ENCODE data around the gene PDXP. TPM values are rescaled to one million over a fixed set of nuclear protein-coding genes. Genes with fewer than 3 reads are reported as not detected.

Gene PDXP
- total and polyA plus RNA-seq, 2 of the 13 experiments (the other 11 are each of a cell fraction or from before 2014, with no cell fraction given) = 58.2 to 70.6 TPM

DNA sequence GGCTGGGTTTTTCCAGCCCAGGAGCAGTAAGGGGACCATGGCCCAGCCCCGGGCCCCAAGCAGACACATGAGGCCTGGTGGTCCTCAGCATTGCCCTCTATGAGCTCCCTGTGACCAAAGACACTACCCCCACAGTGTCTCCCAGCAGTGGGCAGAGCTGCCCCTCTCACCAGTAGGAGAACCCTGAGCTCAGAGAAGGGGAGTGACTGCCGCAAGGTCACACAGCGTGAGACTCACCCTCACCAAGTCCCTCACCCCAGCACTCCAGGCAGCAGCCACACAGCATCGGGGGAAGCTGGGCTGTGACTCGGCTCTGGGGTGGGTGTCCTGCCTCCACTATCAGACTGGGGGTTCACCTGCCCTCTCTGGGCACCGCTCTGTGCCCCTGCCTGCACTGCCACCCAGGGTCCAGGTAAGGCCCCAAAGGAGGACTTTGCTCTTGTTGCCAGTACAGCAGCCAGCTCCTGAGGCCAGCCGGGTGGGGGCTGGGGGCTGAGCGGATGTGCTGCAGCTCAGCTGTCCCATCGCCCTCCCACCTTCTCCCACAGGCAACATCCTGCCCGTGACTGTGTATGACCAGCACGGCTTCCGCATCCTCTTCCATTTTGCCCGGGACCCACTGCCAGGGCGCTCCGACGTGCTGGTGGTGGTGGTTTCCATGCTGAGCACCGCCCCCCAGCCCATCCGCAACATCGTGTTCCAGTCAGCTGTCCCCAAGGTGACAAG, 26.9 kb upstream of the PDXP start (continued):
- TF ChIP-seq TIGD3 (CRISPR knock-in tag; IDR thresholded peaks at IDR 0.05; ENCODE audit: borderline replicate concordance) (0 out of 2 replicates have a peak, but pooled peaks have one; percentile 10), KAT8 (CRISPR knock-in tag; IDR thresholded peaks at IDR 0.05) (no peak), ZFP82 (CRISPR knock-in tag; IDR thresholded peaks at IDR 0.05; ENCODE audit: borderline replicate concordance) (peak; percentile 62; the same call in 1 of the 2 replicates), U2AF2 (IDR thresholded peaks at IDR 0.05; ENCODE audit: low read depth, low read length) (0 out of 2 replicates have a peak, but pooled peaks have one; percentile 37), FOXA1 (IDR thresholded peaks at IDR 0.05) (no peak), FOXA1 (CRISPR knock-in tag; IDR thresholded peaks at IDR 0.05) (0 out of 2 replicates have a peak, but pooled peaks have one; percentile 15), DMTF1 (CRISPR knock-in tag; IDR thresholded peaks at IDR 0.05) (no peak), TEAD3 (CRISPR knock-in tag; optimal IDR thresholded peaks at IDR 0.05; ENCODE audit: borderline replicate concordance) (peak; percentile 4), WIZ (CRISPR knock-in tag; IDR thresholded peaks at IDR 0.05) (no peak), ZNF678 (CRISPR knock-in tag; IDR thresholded peaks at IDR 0.05) (peak; percentile 62; the same call in 1 of the 2 replicates), ZNF230 (CRISPR knock-in tag; IDR thresholded peaks at IDR 0.05) (0 out of 2 replicates have a peak, but pooled peaks have one; percentile 7), ZNF331 (CRISPR knock-in tag; IDR thresholded peaks at IDR 0.05) (peak; percentile 36; the same call in 1 of the 2 replicates)
- TF ChIP-seq, protein P1, sequence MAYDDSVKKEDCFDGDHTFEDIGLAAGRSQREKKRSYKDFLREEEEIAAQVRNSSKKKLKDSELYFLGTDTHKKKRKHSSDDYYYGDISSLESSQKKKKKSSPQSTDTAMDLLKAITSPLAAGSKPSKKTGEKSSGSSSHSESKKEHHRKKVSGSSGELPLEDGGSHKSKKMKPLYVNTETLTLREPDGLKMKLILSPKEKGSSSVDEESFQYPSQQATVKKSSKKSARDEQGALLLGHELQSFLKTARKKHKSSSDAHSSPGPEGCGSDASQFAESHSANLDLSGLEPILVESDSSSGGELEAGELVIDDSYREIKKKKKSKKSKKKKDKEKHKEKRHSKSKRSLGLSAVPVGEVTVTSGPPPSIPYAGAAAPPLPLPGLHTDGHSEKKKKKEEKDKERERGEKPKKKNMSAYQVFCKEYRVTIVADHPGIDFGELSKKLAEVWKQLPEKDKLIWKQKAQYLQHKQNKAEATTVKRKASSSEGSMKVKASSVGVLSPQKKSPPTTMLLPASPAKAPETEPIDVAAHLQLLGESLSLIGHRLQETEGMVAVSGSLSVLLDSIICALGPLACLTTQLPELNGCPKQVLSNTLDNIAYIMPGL (CRISPR knock-in tag; IDR thresholded peaks at IDR 0.05; ENCODE audit: borderline replicate concordance in 1 of 2, low read depth in 1 of 2) = peak in 1 of 2 experiments; percentile 64; a peak in 2 of 4 replicates
- TF ChIP-seq, protein P2, sequence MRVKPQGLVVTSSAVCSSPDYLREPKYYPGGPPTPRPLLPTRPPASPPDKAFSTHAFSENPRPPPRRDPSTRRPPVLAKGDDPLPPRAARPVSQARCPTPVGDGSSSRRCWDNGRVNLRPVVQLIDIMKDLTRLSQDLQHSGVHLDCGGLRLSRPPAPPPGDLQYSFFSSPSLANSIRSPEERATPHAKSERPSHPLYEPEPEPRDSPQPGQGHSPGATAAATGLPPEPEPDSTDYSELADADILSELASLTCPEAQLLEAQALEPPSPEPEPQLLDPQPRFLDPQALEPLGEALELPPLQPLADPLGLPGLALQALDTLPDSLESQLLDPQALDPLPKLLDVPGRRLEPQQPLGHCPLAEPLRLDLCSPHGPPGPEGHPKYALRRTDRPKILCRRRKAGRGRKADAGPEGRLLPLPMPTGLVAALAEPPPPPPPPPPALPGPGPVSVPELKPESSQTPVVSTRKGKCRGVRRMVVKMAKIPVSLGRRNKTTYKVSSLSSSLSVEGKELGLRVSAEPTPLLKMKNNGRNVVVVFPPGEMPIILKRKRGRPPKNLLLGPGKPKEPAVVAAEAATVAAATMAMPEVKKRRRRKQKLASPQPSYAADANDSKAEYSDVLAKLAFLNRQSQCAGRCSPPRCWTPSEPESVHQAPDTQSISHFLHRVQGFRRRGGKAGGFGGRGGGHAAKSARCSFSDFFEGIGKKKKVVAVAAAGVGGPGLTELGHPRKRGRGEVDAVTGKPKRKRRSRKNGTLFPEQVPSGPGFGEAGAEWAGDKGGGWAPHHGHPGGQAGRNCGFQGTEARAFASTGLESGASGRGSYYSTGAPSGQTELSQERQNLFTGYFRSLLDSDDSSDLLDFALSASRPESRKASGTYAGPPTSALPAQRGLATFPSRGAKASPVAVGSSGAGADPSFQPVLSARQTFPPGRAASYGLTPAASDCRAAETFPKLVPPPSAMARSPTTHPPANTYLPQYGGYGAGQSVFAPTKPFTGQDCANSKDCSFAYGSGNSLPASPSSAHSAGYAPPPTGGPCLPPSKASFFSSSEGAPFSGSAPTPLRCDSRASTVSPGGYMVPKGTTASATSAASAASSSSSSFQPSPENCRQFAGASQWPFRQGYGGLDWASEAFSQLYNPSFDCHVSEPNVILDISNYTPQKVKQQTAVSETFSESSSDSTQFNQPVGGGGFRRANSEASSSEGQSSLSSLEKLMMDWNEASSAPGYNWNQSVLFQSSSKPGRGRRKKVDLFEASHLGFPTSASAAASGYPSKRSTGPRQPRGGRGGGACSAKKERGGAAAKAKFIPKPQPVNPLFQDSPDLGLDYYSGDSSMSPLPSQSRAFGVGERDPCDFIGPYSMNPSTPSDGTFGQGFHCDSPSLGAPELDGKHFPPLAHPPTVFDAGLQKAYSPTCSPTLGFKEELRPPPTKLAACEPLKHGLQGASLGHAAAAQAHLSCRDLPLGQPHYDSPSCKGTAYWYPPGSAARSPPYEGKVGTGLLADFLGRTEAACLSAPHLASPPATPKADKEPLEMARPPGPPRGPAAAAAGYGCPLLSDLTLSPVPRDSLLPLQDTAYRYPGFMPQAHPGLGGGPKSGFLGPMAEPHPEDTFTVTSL (CRISPR knock-in tag; IDR thresholded peaks at IDR 0.05; ENCODE audit: borderline replicate concordance) = peak; percentile 27; the same call in 1 of the 2 replicates

Data from HepG2 (cell line).